K562 (cell line): ENCODE data around the gene SEPTIN2. TPM values are rescaled to one million over a fixed set of nuclear protein-coding genes. Genes with fewer than 3 reads are reported as not detected.
A peak's percentile ranks its signal among the peaks of the same experiment; 100 is the strongest.

Experiments used
- CBFA2T2 ChIP-seq: fragments of 450-650 bp; conservative IDR thresholded peaks from 2 replicates; pipeline ENCODE4 v1.6.1; 2017; ENCODE audit warnings: mild to moderate bottlenecking
- FOXJ2 ChIP-seq: fragments of 200-800 bp; sonication (Bioruptor generic); IDR thresholded peaks from 2 replicates; pipeline ENCODE4 v1.6.1; 2016; ENCODE audit warnings: missing genetic modification characterization, missing compliant biosample characterization
- GATAD2B ChIP-seq: fragments of 450-650 bp; IDR thresholded peaks from 2 replicates; pipeline ENCODE4 v1.6.1; 2017; ENCODE audit warnings: mild to moderate bottlenecking, borderline replicate concordance
- HDAC1 ChIP-seq, 2 experiments: fragments of 450-650 bp; IDR thresholded peaks; 2 replicates each; pipeline ENCODE4 v1.6.1; 2016 to 2017; ENCODE audit warnings: inconsistent platforms in 1 of 2, mild to moderate bottlenecking in 1 of 2, moderate library complexity in 1 of 2
- MCM3 ChIP-seq: fragments of 450-650 bp; IDR thresholded peaks from 2 replicates; pipeline ENCODE4 v1.6.1; 2016
- POLR2AphosphoS5 ChIP-seq: IDR thresholded peaks from 2 replicates; pipeline ENCODE4 v1.6.1; 2011; ENCODE audit warnings: mild to moderate bottlenecking, low read depth, low read length, moderate library complexity; ENCODE audit not compliant: control insufficient read depth, insufficient read depth
- RBM25 ChIP-seq: fragments of 200-400 bp; formaldehyde crosslinking; IDR thresholded peaks from 2 replicates; pipeline ENCODE4 v1.6.1; 2018; ENCODE audit warnings: low read length, low read depth, moderate library complexity; ENCODE audit not compliant: severe bottlenecking
- SMAD4 ChIP-seq: fragments of 250-450 bp; sonication (Bioruptor Pico); conservative IDR thresholded peaks from 2 replicates; pipeline ENCODE4 v1.8.0; 2021; ENCODE audit warnings: inconsistent platforms, mild to moderate bottlenecking, moderate library complexity
- XRCC4 ChIP-seq: IDR thresholded peaks from one replicate; pipeline ENCODE4 v1.6.1; 2011; ENCODE audit not compliant: insufficient read depth, insufficient read length; ENCODE audit errors: extremely low read depth
- YY1 ChIP-seq, 3 experiments: IDR thresholded peaks; 2 replicates each; pipeline ENCODE4 v1.6.1; 2011; ENCODE audit warnings: low read length in 2 of 3, mild to moderate bottlenecking in 2 of 3, moderate library complexity in 2 of 3, borderline replicate concordance in 1 of 3, control low read depth in 1 of 3, low read depth in 1 of 3; ENCODE audit not compliant: insufficient read depth in 3 of 3, insufficient replicate concordance in 2 of 3, control insufficient read depth in 1 of 3, insufficient read length in 1 of 3; ENCODE audit errors: extremely low read depth in 1 of 3
- ZBTB1 ChIP-seq: sonication (generic); formaldehyde crosslinking; IDR thresholded peaks from 2 replicates; pipeline ENCODE4 v1.8.1; 2023; ENCODE audit warnings: missing genetic modification reagents, low read depth, mild to moderate bottlenecking, borderline replicate concordance
- ZBTB7A ChIP-seq: IDR thresholded peaks from 2 replicates; pipeline ENCODE4 v1.6.1; 2011; ENCODE audit warnings: low read depth, mild to moderate bottlenecking, low read length, moderate library complexity, borderline replicate concordance; ENCODE audit not compliant: control insufficient read depth
- polyA plus RNA-seq, 8 experiments: library from polyadenylated mRNA; depleted of rRNA in 4 of 8; stranded (reverse) in 5 of 8; unstranded in 3 of 8; fragments of >200 nt; fragmentation: Nextera tagmentation in 2 of 8; fragmentation: Illumina TruSeq in 1 of 8; extraction: Ambion mirVana in 2 of 8; extraction: Trizol in 1 of 8; gene quantifications; 2 replicates each; pipeline versions ENCODE4 v1.2.1 to v1.2.3, GENCODE V29; 2011 to 2014; ENCODE audit warnings: inconsistent platforms in 1 of 8, missing spikeins in 1 of 8
- total RNA-seq, 7 experiments: library from RNA; depleted of rRNA in 6 of 7; stranded (reverse); fragments of >200 nt in 6 of 7; fragmentation: Illumina TruSeq in 2 of 7; extraction: Trizol in 2 of 7; gene quantifications; 2 replicates each; pipeline versions ENCODE4 v1.2.1 to v1.2.3, GENCODE V29; 2011 to 2021; ENCODE audit warnings: low replicate concordance in 1 of 7
- TF ChIP-seq, protein P1 (sequence below): fragments of 150-350 bp; IDR thresholded peaks from 2 replicates; pipeline ENCODE4 v1.6.1; 2014; ENCODE audit warnings: low read depth, mild to moderate bottlenecking, low read length, borderline replicate concordance
- TF ChIP-seq, protein P2 (sequence below): IDR thresholded peaks from 2 replicates; pipeline ENCODE4 v1.6.1; 2014; ENCODE audit warnings: antibody characterized with exemption
- TF ChIP-seq, protein P3 (sequence below): sonication (generic); formaldehyde crosslinking; IDR thresholded peaks from 2 replicates; pipeline ENCODE4 v1.8.0; 2023; ENCODE audit warnings: mild to moderate bottlenecking, missing genetic modification reagents
- TF ChIP-seq, protein P4 (sequence below), 2 experiments: IDR thresholded peaks; 2 replicates each; pipeline ENCODE4 v1.6.1; 2012; ENCODE audit warnings: improper control_type of control experiment in 2 of 2, low read depth in 2 of 2, low read length in 2 of 2, borderline replicate concordance in 1 of 2

Gene SEPTIN2
- total and polyA plus RNA-seq, 9 of the 15 experiments (the other 6 are each of a cell fraction or from before 2014, with no cell fraction given), result 121 to 367 (median 166) TPM

GRCh38 chr2:241355983-241356870 lies 40.5 kb downstream of the SEPTIN2 start, which contains the start of gene FARP2 (continued):
- TF ChIP-seq, protein P1, sequence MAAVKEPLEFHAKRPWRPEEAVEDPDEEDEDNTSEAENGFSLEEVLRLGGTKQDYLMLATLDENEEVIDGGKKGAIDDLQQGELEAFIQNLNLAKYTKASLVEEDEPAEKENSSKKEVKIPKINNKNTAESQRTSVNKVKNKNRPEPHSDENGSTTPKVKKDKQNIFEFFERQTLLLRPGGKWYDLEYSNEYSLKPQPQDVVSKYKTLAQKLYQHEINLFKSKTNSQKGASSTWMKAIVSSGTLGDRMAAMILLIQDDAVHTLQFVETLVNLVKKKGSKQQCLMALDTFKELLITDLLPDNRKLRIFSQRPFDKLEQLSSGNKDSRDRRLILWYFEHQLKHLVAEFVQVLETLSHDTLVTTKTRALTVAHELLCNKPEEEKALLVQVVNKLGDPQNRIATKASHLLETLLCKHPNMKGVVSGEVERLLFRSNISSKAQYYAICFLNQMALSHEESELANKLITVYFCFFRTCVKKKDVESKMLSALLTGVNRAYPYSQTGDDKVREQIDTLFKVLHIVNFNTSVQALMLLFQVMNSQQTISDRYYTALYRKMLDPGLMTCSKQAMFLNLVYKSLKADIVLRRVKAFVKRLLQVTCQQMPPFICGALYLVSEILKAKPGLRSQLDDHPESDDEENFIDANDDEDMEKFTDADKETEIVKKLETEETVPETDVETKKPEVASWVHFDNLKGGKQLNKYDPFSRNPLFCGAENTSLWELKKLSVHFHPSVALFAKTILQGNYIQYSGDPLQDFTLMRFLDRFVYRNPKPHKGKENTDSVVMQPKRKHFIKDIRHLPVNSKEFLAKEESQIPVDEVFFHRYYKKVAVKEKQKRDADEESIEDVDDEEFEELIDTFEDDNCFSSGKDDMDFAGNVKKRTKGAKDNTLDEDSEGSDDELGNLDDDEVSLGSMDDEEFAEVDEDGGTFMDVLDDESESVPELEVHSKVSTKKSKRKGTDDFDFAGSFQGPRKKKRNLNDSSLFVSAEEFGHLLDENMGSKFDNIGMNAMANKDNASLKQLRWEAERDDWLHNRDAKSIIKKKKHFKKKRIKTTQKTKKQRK, result no peak
- TF ChIP-seq HDAC1 (IDR thresholded peaks at IDR 0.05) (peak in 1 of 2 experiments; percentile 65; a peak in 2 of 4 replicates), CBFA2T2 (no peak), GATAD2B (no peak), SMAD4 (CRISPR knock-in tag) (0 out of 2 replicates have a peak, but pooled peaks have one; percentile 40), XRCC4 (no peak), YY1 (IDR thresholded peaks at IDR 0.05; ENCODE audit: borderline replicate concordance in 1 of 3, control insufficient read depth in 1 of 3, extremely low read depth in 1 of 3, insufficient read depth in 3 of 3, insufficient read length in 1 of 3, insufficient replicate concordance in 2 of 3, low read depth in 1 of 3, low read length in 2 of 3) (peak in 1 of 3 experiments; percentile 23), ZBTB7A (peak; percentile 42; the same call in 1 of the 2 replicates), ZBTB1 (no peak), RBM25 (peak; percentile 39), FOXJ2 (tag) (no peak), MCM3 (no peak), POLR2AphosphoS5 (peak; percentile 69; the same call in 1 of the 2 replicates)
- TF ChIP-seq, protein P2, sequence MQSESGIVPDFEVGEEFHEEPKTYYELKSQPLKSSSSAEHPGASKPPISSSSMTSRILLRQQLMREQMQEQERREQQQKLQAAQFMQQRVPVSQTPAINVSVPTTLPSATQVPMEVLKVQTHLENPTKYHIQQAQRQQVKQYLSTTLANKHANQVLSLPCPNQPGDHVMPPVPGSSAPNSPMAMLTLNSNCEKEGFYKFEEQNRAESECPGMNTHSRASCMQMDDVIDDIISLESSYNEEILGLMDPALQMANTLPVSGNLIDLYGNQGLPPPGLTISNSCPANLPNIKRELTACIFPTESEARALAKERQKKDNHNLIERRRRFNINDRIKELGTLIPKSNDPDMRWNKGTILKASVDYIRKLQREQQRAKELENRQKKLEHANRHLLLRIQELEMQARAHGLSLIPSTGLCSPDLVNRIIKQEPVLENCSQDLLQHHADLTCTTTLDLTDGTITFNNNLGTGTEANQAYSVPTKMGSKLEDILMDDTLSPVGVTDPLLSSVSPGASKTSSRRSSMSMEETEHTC, result no peak
- TF ChIP-seq, protein P3, sequence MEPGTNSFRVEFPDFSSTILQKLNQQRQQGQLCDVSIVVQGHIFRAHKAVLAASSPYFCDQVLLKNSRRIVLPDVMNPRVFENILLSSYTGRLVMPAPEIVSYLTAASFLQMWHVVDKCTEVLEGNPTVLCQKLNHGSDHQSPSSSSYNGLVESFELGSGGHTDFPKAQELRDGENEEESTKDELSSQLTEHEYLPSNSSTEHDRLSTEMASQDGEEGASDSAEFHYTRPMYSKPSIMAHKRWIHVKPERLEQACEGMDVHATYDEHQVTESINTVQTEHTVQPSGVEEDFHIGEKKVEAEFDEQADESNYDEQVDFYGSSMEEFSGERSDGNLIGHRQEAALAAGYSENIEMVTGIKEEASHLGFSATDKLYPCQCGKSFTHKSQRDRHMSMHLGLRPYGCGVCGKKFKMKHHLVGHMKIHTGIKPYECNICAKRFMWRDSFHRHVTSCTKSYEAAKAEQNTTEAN, result 0 out of 2 replicates have a peak, but pooled peaks have one; percentile 49
- TF ChIP-seq, protein P4, sequence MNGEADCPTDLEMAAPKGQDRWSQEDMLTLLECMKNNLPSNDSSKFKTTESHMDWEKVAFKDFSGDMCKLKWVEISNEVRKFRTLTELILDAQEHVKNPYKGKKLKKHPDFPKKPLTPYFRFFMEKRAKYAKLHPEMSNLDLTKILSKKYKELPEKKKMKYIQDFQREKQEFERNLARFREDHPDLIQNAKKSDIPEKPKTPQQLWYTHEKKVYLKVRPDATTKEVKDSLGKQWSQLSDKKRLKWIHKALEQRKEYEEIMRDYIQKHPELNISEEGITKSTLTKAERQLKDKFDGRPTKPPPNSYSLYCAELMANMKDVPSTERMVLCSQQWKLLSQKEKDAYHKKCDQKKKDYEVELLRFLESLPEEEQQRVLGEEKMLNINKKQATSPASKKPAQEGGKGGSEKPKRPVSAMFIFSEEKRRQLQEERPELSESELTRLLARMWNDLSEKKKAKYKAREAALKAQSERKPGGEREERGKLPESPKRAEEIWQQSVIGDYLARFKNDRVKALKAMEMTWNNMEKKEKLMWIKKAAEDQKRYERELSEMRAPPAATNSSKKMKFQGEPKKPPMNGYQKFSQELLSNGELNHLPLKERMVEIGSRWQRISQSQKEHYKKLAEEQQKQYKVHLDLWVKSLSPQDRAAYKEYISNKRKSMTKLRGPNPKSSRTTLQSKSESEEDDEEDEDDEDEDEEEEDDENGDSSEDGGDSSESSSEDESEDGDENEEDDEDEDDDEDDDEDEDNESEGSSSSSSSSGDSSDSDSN (IDR thresholded peaks at IDR 0.05; ENCODE audit: borderline replicate concordance in 1 of 2, low read depth in 2 of 2, low read length in 2 of 2), result peak; percentile 45 to 78; a peak in 1 of 4 replicates
